HG03521 (cell line): Measurements from ENCODE around the gene FMO2.

Experiments used
- ATAC-seq: cut with Tn5 transposase; IDR thresholded peaks from one replicate; pipeline ENCODE4 v1.9.1; 2021; ENCODE audit warnings: mild to moderate bottlenecking, moderate library complexity; ENCODE audit not compliant: unreplicated experiment

Gene FMO2

DNA sequence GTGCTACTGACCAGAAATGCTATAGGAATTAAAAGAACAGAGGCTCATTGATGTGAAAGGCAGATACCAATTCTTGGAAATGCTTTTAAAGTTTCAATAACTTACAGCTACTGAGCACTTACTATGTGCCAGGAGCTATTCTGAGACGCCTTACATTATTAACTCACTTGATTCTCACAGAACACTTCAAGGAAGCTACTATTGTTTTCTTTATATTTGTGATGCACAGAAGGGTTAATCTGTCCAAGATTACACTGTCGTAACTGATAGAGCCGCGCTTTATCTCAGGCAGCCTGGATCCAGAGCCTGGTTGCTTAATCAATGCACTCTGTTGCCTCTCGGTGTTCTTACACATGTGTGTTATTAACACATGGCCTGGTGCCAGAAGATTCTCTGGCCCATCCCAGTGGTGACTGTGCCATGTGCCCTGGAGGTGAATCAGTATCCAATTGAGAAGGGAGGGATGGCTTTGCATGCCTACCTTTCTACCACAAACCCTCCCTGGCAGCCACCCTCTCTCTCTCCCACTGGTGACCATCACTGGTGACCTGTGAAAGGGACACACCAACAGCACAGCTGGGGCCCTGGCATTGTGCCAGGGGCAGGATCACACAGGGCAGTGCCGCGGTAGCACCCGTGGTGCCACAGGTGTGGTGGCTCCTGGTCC is 72.0 kb downstream of the FMO2 start:
- no peak for ATAC-seq

DNA sequence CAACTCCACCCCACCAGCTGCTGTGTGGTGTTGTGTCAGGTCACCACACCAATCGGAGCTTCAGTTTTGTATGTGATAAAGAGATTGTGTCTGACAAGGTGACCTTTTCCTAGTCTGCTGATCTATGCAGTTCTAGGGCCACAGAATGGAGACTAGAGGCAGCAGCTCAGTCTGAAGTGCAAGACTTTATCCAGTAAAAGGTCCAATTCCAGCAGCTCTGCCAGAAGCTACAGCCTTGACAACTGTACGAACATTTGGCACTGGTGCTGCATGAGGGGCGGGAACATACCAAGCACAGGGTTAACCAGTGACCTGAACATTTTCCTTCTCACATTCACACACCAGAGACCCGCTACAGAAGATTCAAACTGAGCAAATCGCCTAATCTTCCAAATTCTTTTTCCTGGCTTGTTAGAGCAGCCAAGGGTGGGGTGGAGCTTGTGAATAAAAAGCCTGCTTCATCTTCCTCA is 72.5 kb downstream of the FMO2 start:
- no peak for ATAC-seq

DNA sequence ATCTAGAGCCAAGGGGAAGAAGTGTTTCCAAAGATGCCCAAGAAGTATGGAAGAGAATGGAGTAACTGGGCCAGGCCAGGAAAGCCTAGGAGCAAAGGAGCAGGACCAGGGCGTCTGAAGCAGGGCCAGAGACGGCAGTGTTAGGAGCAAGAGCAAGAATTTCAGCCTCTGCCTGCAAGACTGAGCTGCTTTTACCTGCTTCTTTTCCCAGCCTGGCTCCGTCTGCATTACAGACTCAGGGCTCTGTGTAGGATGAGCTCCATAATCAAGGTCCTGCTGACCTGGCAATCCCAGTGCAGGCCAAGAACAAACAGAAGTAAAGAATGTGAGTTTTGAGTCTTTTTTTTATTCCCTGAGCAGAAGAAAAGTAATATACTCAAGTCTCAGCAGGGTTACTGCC is 73.3 kb downstream of the FMO2 start:
- no peak for ATAC-seq

DNA sequence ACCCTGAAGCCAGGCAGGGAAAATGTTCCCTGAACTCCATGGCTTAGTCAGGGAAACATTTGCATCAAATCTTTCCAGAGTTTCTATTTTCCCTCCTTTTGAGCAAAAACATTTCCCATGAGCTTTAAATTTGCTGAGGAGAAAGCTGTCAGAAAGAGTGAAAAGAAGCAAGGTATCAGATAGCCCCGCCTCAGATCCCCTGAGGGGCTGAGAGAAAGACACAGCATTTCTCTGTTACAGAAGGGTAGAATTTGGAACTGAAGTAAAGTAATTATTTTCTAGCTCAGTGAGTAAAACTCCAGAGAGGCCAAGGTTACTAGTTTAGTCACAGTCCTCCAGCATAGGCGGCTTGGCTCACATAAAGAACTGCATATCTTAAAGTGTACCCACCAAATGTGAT is 73.8 kb downstream of the FMO2 start:
- ATAC-seq = no peak
